Stimulated activated CD4-positive, alpha-beta T cell treated with anti-CD3 and anti-CD28 coated beads, TNF-alpha, amount 100 ng/mL, for 4 hours (primary cell): ENCODE results near the gene NEK10.

Experiments
- DNase-seq, 3 experiments: peaks; one replicate each; pipeline ENCODE4 v3.0.0-alpha.2; 2020; ENCODE audit warnings: low read depth in 3 of 3

The NEK10 gene

DNA sequence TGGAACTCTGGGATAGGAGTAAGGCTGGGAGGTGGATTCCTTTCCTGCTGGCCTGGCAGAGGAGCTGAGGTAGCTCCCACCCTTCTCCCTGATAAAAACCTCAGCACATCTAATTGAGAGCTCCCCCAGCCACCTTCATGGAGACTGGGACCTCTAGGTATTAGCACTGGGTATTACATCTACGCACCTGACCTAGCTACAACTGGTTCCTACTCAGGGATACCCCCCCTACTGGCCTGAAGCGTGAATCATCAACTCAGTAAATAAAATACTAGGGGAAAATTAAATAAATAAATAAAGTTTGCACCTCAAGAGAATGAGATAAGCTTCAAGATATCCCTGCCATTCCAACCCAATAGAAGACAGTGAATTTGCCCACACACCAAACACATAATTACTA lies 140.4 kb downstream of the NEK10 start:
- no peak for DNase-seq

DNA sequence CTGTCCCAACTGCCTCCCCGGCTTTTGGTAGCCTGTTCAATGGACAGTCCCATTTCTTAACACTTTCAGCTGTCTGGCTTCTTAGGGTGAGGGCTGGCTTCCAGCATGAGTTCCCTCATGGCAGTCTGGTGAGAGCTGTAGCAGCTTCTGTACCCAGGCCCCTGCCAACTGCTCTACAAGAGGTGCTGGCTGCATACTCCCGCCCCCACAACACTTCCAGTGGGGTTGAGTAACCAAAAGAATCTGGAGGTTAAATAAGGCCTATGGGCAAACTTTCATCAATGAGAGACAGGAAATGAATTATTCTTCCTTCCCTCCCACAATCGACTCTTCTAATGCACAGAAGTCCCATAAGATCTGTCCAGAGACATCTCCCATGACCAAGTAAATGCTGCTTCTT lies 145.0 kb downstream of the NEK10 start:
- DNase-seq = no peak

DNA sequence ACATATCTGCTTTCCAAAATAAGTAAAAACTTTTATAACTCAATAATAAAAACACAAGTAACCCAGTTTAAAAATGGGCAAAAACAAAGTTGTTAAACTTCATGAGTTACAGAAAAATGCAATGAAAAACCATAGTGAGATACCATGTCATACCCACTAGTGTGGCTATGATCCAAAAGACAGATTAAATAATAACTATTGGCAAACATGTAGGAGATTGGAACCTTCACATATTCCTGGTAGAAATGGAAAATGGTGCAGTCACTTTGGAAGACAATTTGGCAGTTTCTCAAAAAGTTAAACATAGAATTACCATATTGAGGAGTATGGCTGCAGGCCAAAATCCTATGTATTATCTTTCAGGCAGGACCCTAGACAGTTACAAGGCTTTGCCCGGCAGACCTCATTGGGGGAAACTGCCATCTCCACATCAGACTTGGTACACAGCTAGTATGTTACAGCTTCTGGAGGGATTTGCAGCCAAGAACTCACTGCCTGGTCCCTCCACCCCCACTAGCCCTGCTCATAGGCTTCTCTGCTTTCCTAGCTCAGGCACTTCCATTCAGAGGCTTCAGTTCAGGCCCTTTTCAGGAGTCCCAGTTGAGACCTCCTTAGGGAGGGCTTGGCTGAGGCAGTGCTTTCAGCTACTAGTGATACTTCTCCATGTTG lies 147.8 kb downstream of the NEK10 start:
- DNase-seq = no peak

DNA sequence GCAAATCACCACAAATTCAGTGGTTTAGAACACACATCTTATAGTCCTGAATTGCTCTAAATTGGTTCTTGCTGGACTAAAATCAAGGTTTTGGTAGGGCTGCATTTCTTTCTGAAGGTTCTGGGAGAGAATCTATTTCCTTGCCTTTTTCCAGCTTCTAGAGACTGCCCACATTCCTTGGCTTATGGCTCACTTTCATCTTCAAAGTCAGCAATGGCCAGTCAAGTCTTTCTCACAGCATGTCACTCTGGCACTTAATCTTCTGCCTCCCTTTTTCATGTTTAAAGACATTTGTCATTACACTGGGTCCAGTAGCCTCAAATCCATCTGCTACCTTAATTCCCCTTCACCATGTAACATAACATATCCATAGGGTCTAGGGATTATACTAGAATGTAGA lies 149.0 kb downstream of the NEK10 start:
- DNase-seq = no peak

DNA sequence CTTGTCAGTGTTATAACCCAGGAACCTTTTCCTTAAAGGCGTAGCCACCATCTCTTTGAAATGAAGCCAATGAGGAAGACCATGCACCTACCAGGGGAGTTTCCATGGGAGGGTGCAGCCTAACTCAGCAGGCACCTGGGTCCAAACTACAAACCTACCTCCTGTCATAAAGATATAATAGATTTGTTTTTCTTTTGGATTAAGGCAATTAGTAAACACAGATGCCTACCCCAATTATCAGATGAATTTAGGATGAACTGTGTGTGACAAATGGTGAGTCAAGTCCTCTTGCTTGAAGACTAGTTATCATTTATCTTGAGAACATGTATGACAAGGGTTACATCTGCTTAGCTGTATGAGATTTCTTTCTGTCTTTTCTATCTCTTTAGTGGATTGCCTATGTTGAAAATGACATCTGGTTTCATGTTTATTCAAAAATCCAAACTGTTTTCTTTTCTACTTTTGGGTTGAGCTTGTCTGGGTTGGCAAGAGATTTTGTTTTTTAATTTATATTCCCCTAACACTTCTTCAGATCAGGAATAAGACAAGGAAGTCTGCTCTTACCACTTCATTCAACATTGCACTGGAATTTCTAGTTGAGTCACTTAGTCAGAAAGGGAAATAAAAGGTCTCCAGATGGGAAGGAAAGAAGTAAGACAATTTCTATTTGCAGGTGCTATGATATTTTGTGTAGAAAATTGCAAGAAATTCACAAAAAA lies 149.9 kb downstream of the NEK10 start:
- no peak for DNase-seq

DNA sequence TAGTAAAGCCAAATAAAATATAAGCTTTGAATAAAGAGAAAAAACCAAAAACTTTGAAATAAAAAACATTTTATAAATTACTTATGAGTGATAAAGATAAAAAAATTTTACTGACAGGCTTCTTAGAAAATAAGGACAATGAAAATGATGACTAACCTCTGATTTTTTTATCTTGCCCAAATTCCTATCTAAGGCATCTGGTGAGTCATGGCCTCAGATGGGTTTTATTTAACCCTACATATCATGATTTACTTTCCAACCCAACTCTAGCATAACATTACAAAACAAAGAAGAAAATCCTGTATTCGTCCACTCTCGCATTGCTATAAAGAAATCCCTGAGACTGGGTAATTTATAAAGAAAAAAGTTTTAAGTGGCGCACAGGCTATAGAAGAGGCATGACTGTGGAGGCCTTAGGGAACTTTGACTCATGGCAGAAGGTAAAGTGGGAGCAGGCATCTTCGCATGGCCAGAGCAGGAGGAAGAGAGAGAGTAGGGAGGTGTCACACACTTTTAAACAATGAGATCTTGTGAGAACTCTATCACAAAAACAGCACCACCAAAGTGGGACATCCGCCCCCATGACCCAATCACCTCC lies 152.1 kb downstream of the NEK10 start:
- DNase-seq = no peak

DNA sequence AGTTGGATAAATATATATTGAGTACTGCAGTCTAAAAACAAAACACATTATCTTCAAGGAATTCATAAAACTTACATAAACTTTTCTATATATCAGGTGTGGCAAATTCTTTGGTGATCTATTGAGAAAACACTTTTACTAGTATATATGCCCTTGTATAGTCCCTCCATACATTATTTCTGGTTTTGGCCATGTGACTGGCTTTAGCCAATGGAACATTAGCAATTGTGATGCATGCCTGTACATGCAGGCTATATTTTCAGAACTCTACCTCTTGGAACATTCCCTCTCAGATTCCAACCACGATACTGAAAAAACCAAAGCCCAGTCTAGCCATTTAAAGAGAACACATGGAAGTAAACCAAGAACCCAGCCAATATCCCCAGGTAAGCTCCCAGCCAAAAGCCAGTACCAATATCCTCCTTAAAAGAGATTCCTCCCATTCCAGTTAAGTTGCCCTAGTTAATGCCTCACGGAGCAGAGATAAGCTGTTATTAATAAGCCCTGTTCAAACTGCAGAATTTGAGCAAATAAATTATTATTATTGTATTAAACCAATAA lies 152.8 kb downstream of the NEK10 start:
- no peak for DNase-seq

DNA sequence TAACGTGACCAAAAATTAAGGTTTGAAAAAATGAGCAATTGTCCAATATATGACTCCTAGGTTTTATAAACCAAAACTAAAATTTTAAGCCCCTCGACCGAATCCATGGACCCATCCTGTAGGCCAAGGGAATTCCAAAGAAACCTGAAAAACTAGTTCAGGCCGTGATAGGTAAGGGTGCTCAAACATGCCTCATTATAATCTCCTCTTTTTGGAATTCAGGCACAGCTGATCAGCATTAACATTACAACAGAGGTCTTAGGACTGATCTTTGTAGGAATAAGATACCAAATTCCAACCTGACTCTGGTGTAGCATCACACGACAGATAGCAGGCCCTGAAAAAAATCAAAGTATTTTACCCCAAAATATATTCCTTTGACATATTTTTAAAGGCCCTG lies 155.7 kb downstream of the NEK10 start:
- DNase-seq = no peak

DNA sequence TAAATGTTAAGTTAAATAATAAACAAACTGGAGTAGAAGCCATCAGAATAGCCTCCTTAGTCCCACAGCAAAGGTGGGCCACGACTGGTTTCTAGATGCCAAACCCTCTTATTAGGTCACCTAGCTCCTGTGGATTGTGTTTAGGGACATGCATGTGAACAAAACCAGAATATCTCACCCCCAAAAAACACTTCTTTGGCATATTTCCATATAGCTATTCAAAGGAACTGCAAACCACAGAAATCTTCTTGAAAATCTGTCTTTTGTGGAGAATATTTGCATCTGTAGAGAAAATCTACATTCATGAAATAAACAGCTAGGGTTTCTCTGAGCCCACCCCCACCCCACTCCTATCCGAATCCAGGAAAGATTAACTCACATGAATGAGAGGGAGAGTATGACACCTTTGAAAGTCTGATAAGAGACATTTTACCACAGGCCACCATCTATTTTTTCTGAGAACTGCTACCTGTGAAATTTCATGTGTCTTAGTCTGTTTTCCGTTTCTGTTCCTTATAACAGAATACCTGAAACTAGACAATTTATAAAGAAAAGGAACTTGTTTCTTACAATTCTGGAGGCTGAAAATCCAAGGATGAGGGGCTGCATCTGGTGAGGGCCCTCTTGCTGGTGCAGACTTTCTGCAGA lies 159.4 kb downstream of the NEK10 start:
- no peak for DNase-seq

DNA sequence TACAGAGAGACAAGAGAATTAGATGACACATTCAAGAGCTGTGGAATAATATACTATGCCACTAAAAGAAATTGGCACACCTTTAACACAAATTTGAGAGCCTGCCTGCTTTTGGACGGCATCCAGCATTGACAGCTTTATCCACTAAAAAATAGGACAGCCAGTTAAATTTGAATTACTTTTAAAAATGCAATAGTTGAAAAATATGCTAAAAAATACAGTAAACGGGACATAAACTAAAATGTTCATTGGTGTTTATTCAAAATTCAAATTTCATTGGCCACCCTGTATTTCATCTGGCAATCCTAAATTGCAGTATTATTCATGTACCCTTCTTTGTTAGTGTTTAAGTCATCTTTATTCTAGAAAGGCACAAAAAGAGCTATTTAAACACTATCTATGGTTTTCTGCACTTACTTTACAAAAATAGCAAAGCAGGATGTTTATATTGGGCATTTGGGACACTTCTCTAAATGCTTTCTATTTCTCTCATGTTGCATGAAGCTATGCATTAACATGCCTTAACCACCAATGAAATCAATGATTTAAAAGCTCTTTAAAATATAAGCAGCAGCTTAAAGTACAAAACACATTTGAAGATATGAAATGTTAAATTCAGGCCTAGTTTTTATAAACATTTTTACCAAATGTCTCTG lies 160.1 kb downstream of the NEK10 start:
- no peak for DNase-seq

DNA sequence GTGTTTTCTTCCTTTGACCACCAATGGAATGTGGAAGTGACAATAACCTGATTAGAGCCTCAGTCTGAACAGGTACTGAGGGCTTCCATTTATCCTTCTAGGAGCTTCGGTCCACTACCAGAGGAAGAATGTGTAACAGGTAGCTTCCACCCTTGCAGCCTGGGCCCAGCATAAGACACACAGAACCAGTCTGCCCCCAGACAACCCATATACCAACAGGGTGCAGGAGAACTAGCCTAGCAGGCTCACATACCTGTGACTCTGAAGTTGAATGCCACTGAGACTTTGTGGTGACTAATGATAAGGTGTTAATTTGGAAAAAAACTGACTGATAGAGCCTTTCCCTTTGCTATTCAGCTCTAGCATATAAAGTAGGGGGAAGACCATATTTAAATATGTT lies 166.2 kb downstream of the NEK10 start:
- no peak for DNase-seq

DNA sequence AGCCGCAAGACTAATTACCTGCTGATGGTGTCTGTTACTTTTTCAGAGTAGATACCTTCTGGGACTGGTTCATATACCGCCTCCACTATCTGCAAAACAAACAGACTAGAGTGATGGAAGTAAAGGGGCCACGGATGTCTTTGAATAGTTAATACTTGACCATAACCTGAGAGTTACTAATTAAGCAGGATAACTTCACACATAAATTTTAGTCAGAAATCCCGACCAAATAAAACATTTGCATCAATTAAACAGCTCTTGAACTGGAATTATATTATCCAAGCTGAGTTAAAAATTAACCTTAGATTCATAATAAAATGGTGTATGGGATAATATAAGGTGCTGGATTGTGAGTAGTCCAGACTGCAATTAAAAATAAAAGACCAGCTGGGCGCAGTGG lies 167.7 kb downstream of the NEK10 start:
- no peak for DNase-seq

DNA sequence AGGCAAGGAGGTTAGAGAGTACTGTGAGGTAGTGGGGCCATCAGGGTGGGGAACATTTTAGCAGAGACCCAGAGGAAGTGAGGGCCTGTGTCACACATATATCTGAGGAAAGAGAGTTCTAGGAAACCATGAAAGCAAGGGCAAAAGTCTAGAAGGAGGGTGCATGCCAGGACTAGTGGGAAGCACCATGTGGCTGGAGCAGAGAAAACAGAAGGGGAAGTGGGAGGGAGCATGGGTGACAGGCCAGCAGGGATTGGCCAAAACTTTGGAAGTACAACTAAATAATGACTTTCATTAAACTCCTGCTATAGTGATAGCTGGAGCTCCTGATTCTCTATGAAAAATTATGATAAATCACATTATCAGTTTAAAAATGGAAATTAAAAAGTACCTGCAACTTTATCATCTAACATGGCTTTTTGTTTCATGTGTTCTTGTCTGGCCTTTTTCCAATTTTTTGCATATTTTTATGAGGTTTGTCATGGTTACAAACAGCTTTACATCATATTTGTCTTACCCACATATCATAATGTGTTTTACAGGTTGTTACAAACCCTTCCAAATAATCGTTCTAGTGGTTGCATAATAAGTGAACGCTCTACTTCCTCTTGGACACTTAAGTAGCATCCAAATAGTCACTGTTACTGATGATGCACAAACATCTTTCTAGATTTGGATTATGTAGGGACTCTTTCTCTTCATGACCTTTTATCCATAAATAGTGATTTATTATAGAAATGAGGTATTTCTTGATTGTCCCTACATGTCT lies 168.3 kb downstream of the NEK10 start:
- DNase-seq = no peak

DNA sequence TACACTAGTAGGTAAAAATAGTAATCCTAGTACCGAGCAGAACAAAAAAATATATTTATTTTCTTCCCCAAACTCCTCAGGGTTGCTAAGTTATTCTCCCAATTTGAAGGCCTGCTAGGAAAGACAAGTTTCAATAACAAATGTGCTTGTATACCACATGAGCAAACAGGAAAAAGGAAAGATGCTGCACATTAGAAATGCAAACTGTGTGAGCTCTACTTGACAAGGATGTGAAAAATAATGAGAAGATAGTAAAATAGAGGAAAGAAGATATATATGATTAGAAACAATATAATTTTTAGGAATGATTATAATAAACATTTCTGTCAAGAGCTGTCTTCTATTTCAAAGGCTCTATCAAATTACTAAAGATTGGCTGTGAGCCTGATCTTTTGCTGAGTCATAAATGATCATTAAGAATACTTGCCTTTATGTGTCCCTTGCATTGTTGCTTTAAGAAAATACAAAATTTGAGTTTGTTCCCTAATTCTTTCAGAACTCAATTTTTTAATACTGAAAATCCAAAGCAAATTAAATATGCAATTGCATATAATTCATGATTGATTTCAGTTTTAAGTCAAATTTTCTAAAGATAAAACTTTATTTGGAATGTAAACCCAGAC lies 174.2 kb downstream of the NEK10 start:
- DNase-seq = no peak

DNA sequence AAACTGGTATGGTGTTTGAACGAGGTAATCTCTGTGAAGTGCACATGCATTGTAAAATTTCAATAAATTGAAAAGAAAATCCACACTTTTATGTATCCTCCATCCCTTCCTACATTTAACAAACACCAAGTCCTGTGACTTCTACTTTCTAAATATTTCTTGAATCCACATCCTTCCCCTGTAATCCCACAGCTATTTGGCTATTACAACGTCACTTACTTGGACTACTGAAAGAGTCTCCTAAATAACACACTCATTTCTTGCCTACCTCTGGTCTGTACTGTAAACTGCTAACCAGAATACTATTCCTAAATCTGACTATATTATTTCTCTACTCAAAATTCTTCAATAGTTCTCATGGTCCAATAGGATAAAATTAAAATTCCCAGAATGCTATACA lies 176.1 kb downstream of the NEK10 start:
- DNase-seq = no peak

DNA sequence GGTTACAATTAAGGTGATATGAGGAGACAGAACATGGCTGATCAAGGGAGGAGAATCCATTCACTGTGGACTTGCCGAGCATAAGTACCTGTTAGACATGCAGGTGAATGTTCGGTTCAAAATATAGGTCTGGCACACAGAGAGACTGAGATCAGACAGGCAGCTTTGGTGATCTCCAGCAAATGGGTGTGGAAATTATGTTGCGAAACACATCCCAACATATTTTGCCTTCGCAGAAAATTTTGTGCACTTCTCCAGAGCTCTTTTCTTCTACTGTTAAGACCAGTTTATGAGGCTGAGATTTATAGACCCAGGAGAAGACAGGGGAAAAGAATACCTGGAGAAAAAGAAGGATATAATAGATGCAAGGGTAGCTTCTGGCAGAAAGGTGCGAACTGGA lies 183.2 kb downstream of the NEK10 start:
- no peak for DNase-seq

DNA sequence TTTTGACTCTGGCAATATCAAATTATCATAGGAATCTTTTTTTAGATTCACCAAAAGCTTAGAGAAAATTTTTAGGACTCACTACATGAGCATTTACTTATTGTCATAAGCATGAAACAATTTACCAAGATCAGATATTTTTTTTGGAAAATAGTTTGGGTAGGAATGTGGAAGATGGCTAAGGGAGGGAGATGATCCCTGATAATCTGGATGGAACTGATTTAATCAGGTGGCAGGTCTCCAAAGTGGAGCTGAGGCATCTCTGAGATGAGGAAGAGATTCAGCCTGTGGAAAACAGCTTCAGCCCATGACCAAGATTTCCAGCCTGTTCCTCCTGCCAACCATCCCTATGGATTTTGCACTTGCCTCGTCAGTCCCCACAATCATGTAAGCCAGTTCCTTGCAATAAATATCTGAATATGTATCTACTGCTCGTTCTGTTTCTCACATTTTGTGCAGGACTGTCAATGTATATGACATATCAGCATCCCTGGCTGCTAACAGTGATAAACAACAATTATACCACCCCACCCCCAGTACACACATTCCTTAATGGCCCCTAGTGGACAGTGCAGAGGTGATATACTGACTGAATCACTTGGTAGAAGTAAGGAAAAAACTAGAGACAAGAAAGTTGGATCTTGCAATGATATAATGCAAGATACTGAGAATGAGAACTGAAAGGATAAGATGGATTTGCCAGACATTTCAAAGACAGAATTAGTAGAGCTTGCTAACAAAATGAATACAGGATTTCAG lies 183.8 kb downstream of the NEK10 start:
- no peak for DNase-seq

DNA sequence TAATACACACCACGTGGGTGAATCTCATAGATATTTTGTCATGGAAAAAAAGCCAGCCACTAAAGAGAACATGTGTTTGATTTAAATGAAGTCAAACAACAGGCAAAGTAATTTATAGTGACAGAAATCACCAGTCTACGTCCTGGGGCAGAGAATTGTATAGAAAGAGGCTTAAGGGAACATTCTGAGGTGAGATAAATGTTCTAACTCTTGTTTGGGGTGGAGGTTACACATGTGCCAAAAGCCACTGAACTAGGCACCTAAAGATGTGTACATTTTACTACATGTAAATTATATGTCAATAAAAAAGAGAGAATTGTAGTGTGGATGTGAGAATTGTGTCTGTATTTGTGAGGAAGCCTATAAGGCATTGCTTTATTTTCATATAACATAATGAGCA lies 184.9 kb downstream of the NEK10 start:
- no peak for DNase-seq

DNA sequence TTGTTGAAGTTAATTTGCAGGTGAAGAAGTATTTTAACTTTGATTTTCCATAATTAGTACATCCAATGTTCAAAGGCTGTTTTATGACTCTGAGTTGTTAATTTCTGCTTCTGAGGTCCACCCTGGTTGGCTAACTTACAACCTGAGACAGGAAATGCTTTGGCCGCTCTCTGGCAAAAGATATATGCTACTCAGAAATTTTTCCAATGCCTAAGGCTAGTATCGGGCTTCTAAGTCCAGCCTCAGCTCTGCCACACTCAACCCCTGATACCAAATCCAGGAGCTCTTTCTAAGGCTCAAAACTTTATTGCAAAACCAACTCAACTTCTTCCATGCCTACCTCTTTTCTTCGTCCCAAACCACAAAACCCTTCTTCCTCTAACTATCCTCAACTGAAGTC lies 192.9 kb downstream of the NEK10 start:
- DNase-seq = no peak

DNA sequence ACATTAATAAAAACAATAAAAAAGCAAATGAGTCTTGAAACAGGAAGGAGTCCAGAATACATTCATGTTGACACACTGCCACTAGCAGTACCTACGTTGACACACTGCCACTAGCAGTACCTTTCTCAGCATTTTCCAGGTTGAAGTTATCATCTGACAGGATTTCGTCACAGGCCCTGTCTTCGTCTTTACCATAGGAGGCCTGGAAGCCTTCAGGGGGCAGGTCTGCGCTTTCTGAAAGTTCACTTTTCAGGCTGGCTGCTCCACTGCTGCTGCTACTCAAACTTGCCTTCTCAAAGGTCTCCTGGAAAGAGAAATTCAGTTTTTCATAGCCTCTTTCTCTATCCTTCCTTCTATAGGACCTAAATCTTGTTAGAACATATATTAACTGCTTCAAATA lies 194.7 kb downstream of the NEK10 start:
- no peak for DNase-seq
